Activated CD8-positive, alpha-beta T cell treated with anti-CD3 and anti-CD28 coated beads for 36 hours (primary cell): Measurements from ENCODE around the gene BSCL2. TPM values are rescaled to one million over a fixed set of nuclear protein-coding genes. Genes with fewer than 3 reads are reported as not detected.

Experiments
- ATAC-seq: fragments of 200-7000 bp; cut with Tn5 transposase; one replicate; pipeline ENCODE4 v1.10.0; 2021; ENCODE audit warnings: mild to moderate bottlenecking, moderate library complexity
- CTCF ChIA-PET: fragments of 350-600 bp; sonication (Branson Sonifier 250); formaldehyde crosslinking; loops from one replicate; lab custom pipeline; 2021; ENCODE audit warnings: antibody characterized with exemption; lab: Charles Lee
- POLR2A ChIA-PET: fragments of 350-600 bp; sonication (Branson Sonifier 250); formaldehyde crosslinking; loops from one replicate; lab custom pipeline; 2021; ENCODE audit warnings: antibody characterized with exemption; lab: Charles Lee
- DNase-seq: peaks from one replicate; pipeline ENCODE4 v3.0.0-alpha.2; 2020
- H3K27ac Mint-ChIP-seq: one replicate; pipeline ENCODE4 v1.8.0; 2021; ENCODE audit warnings: mild to moderate bottlenecking, mixed read lengths
- H3K27me3 Mint-ChIP-seq: one replicate; pipeline ENCODE4 v1.8.0; 2021; ENCODE audit warnings: mixed read lengths
- H3K36me3 Mint-ChIP-seq: one replicate; pipeline ENCODE4 v1.8.0; 2021; ENCODE audit warnings: low read depth, mixed read lengths
- H3K4me1 Mint-ChIP-seq: one replicate; pipeline ENCODE4 v1.8.0; 2021; ENCODE audit warnings: low read depth, mixed read lengths
- H3K4me3 Mint-ChIP-seq: one replicate; pipeline ENCODE4 v1.8.0; 2021; ENCODE audit warnings: mild to moderate bottlenecking, moderate library complexity, mixed read lengths
- H3K9me3 Mint-ChIP-seq: one replicate; pipeline ENCODE4 v1.8.0; 2021; ENCODE audit warnings: mixed read lengths
- intact Hi-C: fragments of 100-400 bp; cut with micrococcal nuclease; formaldehyde crosslinking; loops from one replicate; pipeline ENCODE4 v1.10.0; 2022
- total RNA-seq, 2 experiments: library from RNA; stranded (reverse); gene quantifications; one replicate each; pipeline ENCODE4 v1.2.3, GENCODE V29; 2021
- TF ChIP-seq, protein P1 (sequence below): fragments of 200-600 bp; IDR thresholded peaks from one replicate; pipeline ENCODE4 v1.8.0; 2022; ENCODE audit warnings: antibody characterized with exemption, mild to moderate bottlenecking

The BSCL2 gene
- total RNA-seq, 2 experiments from 2014 or later: 22.1 to 24.1 TPM

DNA sequence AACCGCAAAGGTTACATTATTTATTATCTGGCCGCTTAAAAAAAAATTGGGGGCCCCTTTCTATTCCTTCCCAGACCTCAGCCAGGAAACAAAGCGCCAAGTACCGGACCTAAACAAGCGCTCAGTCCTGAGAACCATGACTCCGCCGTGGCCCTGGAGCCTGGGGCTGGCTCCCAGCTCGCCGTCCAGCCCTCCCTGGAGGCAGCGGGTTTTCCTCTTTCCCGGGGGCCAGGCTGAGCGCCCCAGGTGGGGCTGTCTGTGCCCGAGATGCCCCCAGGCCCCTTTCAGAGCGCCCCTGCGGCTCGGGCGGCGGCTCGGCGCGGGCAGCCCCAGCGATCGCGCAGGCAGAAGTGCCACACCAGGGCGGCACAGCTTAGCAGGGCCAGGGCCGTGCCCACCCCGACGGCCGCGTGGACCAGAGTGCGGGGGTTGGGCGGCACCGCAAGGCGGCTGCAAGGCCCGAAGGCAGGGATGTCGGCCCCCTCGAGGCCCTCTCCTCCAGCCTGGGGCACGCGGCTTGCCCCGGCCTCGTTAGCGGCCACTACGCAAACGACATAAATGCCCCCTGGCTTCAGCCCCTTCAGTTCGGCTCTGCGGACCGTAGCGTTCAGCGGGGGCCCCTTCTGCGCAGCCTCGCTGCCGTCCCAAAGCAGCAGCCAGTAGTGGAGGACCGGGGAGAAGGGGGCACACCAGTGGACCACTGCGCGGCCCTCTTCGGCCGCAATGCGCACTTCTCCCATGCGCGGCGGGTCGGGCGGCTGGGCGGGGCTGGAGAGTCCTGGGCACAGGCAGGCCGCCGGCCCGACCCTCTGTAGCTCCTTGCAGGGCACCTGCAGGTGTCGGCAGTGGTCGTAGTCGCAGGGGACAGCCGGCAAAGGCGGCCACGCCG, 19.5 kb downstream of the BSCL2 start:
- TF ChIP-seq, protein P1, sequence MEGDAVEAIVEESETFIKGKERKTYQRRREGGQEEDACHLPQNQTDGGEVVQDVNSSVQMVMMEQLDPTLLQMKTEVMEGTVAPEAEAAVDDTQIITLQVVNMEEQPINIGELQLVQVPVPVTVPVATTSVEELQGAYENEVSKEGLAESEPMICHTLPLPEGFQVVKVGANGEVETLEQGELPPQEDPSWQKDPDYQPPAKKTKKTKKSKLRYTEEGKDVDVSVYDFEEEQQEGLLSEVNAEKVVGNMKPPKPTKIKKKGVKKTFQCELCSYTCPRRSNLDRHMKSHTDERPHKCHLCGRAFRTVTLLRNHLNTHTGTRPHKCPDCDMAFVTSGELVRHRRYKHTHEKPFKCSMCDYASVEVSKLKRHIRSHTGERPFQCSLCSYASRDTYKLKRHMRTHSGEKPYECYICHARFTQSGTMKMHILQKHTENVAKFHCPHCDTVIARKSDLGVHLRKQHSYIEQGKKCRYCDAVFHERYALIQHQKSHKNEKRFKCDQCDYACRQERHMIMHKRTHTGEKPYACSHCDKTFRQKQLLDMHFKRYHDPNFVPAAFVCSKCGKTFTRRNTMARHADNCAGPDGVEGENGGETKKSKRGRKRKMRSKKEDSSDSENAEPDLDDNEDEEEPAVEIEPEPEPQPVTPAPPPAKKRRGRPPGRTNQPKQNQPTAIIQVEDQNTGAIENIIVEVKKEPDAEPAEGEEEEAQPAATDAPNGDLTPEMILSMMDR: no peak

DNA sequence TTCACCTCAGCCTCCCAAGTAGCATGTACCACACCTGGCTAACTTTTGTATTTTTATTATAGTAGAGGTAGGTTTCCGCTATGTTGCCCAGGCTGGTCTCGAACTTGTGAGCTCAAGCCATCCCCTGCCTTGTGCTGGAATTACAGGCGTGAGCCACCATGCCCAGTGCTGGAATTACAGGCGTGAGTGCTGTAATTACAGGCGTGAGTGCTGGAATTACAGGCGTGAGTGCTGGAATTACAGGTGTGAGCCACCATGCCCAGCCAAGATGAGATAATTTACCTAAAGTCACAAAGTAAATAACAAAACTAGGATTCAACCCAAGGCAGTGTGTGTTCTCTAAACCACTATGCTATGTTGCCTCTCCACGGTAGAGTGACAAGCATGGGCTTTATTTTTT, 24.7 kb downstream of the BSCL2 start:
- Mint-ChIP-seq H3K36me3 (peaks cover 10% of the 10 kb centered on the region), H3K4me1 (peaks cover 15% of the 10 kb centered on the region), H3K27ac (no peak overlapping the region), H3K4me3 (no peak overlapping the region), H3K27me3 (peaks cover 5% of the 10 kb centered on the region), H3K9me3 (no peaks in the 10 kb centered on the region)
- ChIA-PET CTCF (interaction anchor here (6.5 kb wide), 1 partner anchor 10 kb away, joined by 79 read pairs; the partner anchor contains the start of gene LRRN4CL), POLR2A (interaction anchor here (2.7 to 21.7 kb wide), 2 partner anchors 26 to 37 kb away, joined by 13 to 263 read pairs; partner anchors contain the start of gene GANAB)
- ATAC-seq (no peak), DNase-seq (no peak)
- intact Hi-C loops: no loop called here
- TF ChIP-seq, protein P1: no peak

More for the DNA sequence above, 19.5 kb downstream of the BSCL2 start:
- Mint-ChIP-seq H3K9me3 (no peaks in the 10 kb centered on the region), H3K4me3 (no peak overlapping the region), H3K36me3 (peaks cover 18% of the 10 kb centered on the region), H3K4me1 (no peaks in the 10 kb centered on the region), H3K27me3 (peaks cover 11% of the 10 kb centered on the region), H3K27ac (no peak overlapping the region)
- intact Hi-C loops: no loop called here
- DNase-seq (no peak), ATAC-seq (no peak)
- POLR2A ChIA-PET: interaction anchor here (0.5 to 1.8 kb wide), 5 partner anchors 12 to 129 kb away, joined by 3 to 8 read pairs (median 3); partner anchors contain the start of genes C11orf98, CSKMT and HNRNPUL2
- CTCF ChIA-PET: interaction anchor here (1.0 to 1.4 kb wide), 4 partner anchors 11 to 293 kb away, joined by 3 to 4 read pairs (median 4); partner anchors contain the start of gene UQCC3

DNA sequence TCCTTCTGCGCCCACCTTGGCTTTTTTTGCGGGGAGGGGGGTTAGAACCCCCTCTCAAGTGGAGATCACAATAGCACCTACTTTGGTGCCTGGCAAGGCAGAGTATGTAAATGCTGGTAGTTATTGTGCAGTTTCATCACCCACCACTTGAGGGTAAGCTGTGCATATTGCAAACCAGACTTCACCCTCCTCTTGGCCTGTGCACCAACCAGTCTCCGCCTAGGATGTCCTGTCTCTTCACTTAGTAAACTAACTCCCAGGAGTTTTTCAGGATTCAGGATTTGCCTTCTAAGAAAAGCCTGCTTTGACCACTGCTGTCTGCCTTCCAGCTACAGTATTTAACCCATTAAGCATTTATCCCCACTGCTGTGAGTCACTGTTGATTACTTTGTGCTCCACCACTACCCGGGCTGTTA, 26.4 kb downstream of the BSCL2 start:
- peak overlapping the region; percentile 75 for H3K27ac Mint-ChIP-seq
- peaks cover 26% of the 10 kb centered on the region for H3K4me1 Mint-ChIP-seq
- peaks cover 22% of the 10 kb centered on the region for H3K36me3 Mint-ChIP-seq
- H3K4me3 Mint-ChIP-seq: peak overlapping the region; percentile 16
- H3K9me3 Mint-ChIP-seq: no peaks in the 10 kb centered on the region
- peak; percentile 89 for ATAC-seq
- ChIA-PET CTCF (interaction anchor here (0.7 to 6.5 kb wide), 28 partner anchors 9 to 286 kb away, joined by 3 to 79 read pairs (median 5); partner anchors contain the start of genes BSCL2, C11orf98, CSKMT and GANAB), POLR2A (interaction anchor here (0.8 to 21.7 kb wide), 18 partner anchors 9 to 200 kb away, joined by 3 to 263 read pairs (median 5); partner anchors contain the start of genes C11orf98, CSKMT, GANAB and INTS5)
- H3K27me3 Mint-ChIP-seq: no peaks in the 10 kb centered on the region
- peak; percentile 66 for DNase-seq
- intact Hi-C loops: no loop called here
- TF ChIP-seq, protein P1: peak; percentile 60

DNA sequence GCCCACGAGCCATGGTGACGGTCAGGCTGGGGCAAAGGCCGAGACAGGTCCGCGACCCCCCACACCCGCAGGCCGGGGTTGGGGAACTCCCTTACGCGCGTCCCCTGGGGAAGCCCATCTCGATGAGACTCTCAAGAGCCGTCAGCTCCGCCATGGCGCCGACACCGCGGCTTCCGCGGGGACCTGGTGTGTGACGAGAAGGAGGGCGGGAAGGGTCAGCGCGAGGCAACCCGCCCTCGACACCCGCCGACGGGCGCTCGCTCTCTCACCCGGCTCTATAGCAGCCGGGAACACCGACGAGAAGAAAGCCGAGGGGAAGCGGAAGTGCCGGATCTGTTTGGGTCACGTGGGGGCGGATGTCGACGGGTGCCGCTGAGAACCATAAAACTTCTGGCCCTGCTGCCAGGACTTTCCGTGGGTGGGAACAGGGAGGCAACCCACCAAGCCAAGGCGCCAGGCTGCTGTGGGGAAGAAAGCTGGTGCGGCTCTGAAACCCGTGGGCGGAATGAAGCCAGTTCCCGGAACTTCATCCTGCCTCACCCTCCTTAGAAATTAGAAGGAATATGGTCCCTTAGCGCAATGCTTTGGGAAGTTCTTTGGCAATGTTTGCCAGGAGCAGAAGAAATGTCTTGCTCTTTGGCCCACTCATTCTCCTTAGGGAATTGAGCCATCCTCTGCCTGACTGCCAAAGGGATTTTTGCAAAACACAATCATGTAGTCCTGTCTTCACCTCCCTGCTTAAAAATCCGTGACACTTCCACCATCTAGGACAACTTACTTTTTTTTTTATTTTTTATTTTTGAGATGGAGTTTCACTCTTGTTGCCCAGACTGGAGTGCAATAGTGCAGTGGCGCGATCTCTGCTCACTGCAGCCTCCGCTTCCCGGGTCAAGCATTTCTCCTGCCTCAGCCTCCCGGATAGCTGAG, 28.2 kb downstream of the BSCL2 start, which contains the start of gene UBXN1:
UBXN1 (minus strand) TSS at position 304 of the 927 bp plus-strand sequence; CDS start at position 154, 150 bp downstream.
- TF ChIP-seq, protein P1: no peak

More for the DNA sequence above, 28.2 kb downstream of the BSCL2 start, which contains the start of gene UBXN1:
- intact Hi-C loops: no loop called here
- Mint-ChIP-seq H3K27ac (peak within 1 kb of the TSS; percentile 93), H3K27me3 (no peaks in the 10 kb centered on the region), H3K36me3 (peaks cover 30% of the 10 kb centered on the region), H3K9me3 (no peaks in the 10 kb centered on the region), H3K4me3 (peak within 1 kb of the TSS; percentile 86), H3K4me1 (peaks cover 29% of the 10 kb centered on the region)
- DNase-seq (peak; percentile 94), ATAC-seq (peak; percentile 76)
- ChIA-PET CTCF (interaction anchor here (0.6 to 6.5 kb wide), 9 partner anchors 13 to 254 kb away, joined by 3 to 79 read pairs (median 10); partner anchors contain the start of genes C11orf98, CSKMT, LRRN4CL and TUT1), POLR2A (interaction anchor here (0.6 to 21.7 kb wide), 15 partner anchors 8 to 162 kb away, joined by 3 to 263 read pairs (median 4); partner anchors contain the start of genes C11orf98, CSKMT, GANAB and LBHD1)
